Liver (tissue), 9 donors: ENCODE results near the gene ACAN. TPM values are rescaled to one million over a fixed set of nuclear protein-coding genes. Genes with fewer than 3 reads are reported as not detected.

Source experiments
- DNase-seq: peaks from one replicate; pipeline ENCODE4 v3.0.0-alpha.2; 2017; ENCODE audit warnings: low spot score
- H3K27ac ChIP-seq, 2 donors: one replicate each; pipeline ENCODE4 v1.7.0; 2013; ENCODE audit warnings: inconsistent platforms in 2 of 2, low read length in 2 of 2, control low read depth in 1 of 2, low read depth in 1 of 2, mild to moderate bottlenecking in 1 of 2
- H3K27me3 ChIP-seq, 4 donors: one replicate each; pipeline versions ENCODE4 v1.6.1 to v1.7.0; 2013; ENCODE audit warnings: low read length in 3 of 4, inconsistent platforms in 1 of 4, mild to moderate bottlenecking in 1 of 4, moderate library complexity in 1 of 4; ENCODE audit not compliant: control insufficient read depth in 4 of 4, insufficient read depth in 4 of 4
- H3K36me3 ChIP-seq, 4 donors: one replicate each; pipeline versions ENCODE4 v1.6.1 to v1.7.0; 2013; ENCODE audit warnings: low read length in 3 of 4, mild to moderate bottlenecking in 3 of 4, low read depth in 1 of 4, moderate library complexity in 1 of 4; ENCODE audit not compliant: control insufficient read depth in 4 of 4, insufficient read depth in 3 of 4
- H3K4me1 ChIP-seq, 4 donors: one replicate each; pipeline versions ENCODE4 v1.6.1 to v1.7.0; 2013; ENCODE audit warnings: low read length in 3 of 4, mild to moderate bottlenecking in 3 of 4, moderate library complexity in 1 of 4; ENCODE audit not compliant: control insufficient read depth in 4 of 4, insufficient read depth in 4 of 4
- H3K4me3 ChIP-seq, 3 donors: one replicate each; pipeline versions ENCODE4 v1.6.1 to v1.7.0; 2013; ENCODE audit warnings: low read length in 3 of 3, control low read depth in 1 of 3, low read depth in 1 of 3, mild to moderate bottlenecking in 1 of 3
- H3K9ac ChIP-seq, 2 donors: one replicate each; pipeline ENCODE4 v1.7.0; 2013; ENCODE audit warnings: low read length in 2 of 2, mild to moderate bottlenecking in 2 of 2, moderate library complexity in 2 of 2, control low read depth in 1 of 2, low read depth in 1 of 2
- H3K9me3 ChIP-seq, 4 donors: one replicate each; pipeline versions ENCODE4 v1.6.1 to v1.7.0; 2013; ENCODE audit warnings: low read length in 3 of 4; ENCODE audit not compliant: control insufficient read depth in 4 of 4
- ATF3 ChIP-seq: IDR thresholded peaks from 2 replicates; pipeline ENCODE4 v1.6.1; 2016; ENCODE audit warnings: antibody characterized with exemption
- CTCF ChIP-seq: fragments of 150-350 bp; IDR thresholded peaks from 2 replicates; pipeline ENCODE4 v1.5.1; 2017; ENCODE audit warnings: improper control_type of control experiment, low read depth, low read length; ENCODE audit not compliant: missing input control
- EGR1 ChIP-seq, 2 donors: IDR thresholded peaks; 2 replicates each; pipeline ENCODE4 v1.6.1; 2016 to 2018; ENCODE audit warnings: antibody characterized with exemption in 2 of 2, low read depth in 2 of 2
- FOXA1 ChIP-seq: IDR thresholded peaks from 2 replicates; pipeline ENCODE4 v1.6.1; 2016; ENCODE audit warnings: antibody characterized with exemption
- FOXA2 ChIP-seq: IDR thresholded peaks from 2 replicates; pipeline ENCODE4 v1.6.1; 2016; ENCODE audit warnings: antibody characterized with exemption
- GABPA ChIP-seq, 2 donors: IDR thresholded peaks in 1 of 2; conservative IDR thresholded peaks in 1 of 2; 2 replicates each; pipeline ENCODE4 v1.6.1; 2016; ENCODE audit warnings: antibody characterized with exemption in 2 of 2, mild to moderate bottlenecking in 1 of 2, moderate library complexity in 1 of 2
- HNF4A ChIP-seq, 2 donors: conservative IDR thresholded peaks; 2 replicates each; pipeline ENCODE4 v1.6.1; 2016; ENCODE audit warnings: antibody characterized with exemption in 2 of 2, mild to moderate bottlenecking in 2 of 2
- HNF4G ChIP-seq: IDR thresholded peaks from 2 replicates; pipeline ENCODE4 v1.6.1; 2016; ENCODE audit warnings: antibody characterized with exemption
- JUND ChIP-seq, 2 donors: IDR thresholded peaks; 2 replicates each; pipeline ENCODE4 v1.6.1; 2016; ENCODE audit warnings: antibody characterized with exemption in 2 of 2
- MAX ChIP-seq: IDR thresholded peaks from 2 replicates; pipeline ENCODE4 v1.6.1; 2016; ENCODE audit warnings: antibody characterized with exemption
- NR2F2 ChIP-seq: IDR thresholded peaks from 2 replicates; pipeline ENCODE4 v1.6.1; 2016; ENCODE audit warnings: antibody characterized with exemption
- RAD21 ChIP-seq, 2 donors: IDR thresholded peaks; 2 replicates each; pipeline ENCODE4 v1.6.1; 2016; ENCODE audit warnings: antibody characterized with exemption in 2 of 2, mild to moderate bottlenecking in 2 of 2
- REST ChIP-seq: IDR thresholded peaks from 2 replicates; pipeline ENCODE4 v1.6.1; 2016; ENCODE audit warnings: antibody characterized with exemption, mild to moderate bottlenecking
- RXRA ChIP-seq, 2 donors: IDR thresholded peaks; 2 replicates each; pipeline ENCODE4 v1.6.1; 2017 to 2018; ENCODE audit warnings: antibody characterized with exemption in 2 of 2, mild to moderate bottlenecking in 1 of 2
- SP1 ChIP-seq: IDR thresholded peaks from 2 replicates; pipeline ENCODE4 v1.6.1; 2018; ENCODE audit warnings: antibody characterized with exemption, mild to moderate bottlenecking
- TAF1 ChIP-seq: conservative IDR thresholded peaks from 2 replicates; pipeline ENCODE4 v1.6.1; 2016; ENCODE audit warnings: antibody characterized with exemption, mild to moderate bottlenecking
- YY1 ChIP-seq: IDR thresholded peaks from 2 replicates; pipeline ENCODE4 v1.6.1; 2016; ENCODE audit warnings: antibody characterized with exemption, mild to moderate bottlenecking
- ZBTB33 ChIP-seq: IDR thresholded peaks from 2 replicates; pipeline ENCODE4 v1.6.1; 2016; ENCODE audit warnings: antibody characterized with exemption
- WGBS: extraction: QIAGEN DNeasy Blood & Tissue Kit; methylation state at CpG from one replicate; pipeline ENCODE4 v1.1.7; 2013; 5-methylcytosine and 5-hydroxymethylcytosine counted together
- polyA plus RNA-seq, 2 donors: library from polyadenylated mRNA; stranded (reverse) in 1 of 2; unstranded in 1 of 2; fragments of 200-250 nt in 1 of 2; fragments of >200 nt in 1 of 2; fragmentation: Nextera tagmentation in 1 of 2; extraction: Ambion mirVana in 1 of 2; gene quantifications; one replicate each; pipeline versions ENCODE4 v1.2.1 to v1.2.3, GENCODE V29; 2013 to 2015
- total RNA-seq, 2 donors: library from RNA; depleted of rRNA; stranded (reverse); fragments of >200 nt; gene quantifications; one replicate each; pipeline ENCODE4 v1.2.3, GENCODE V29; 2014
- donor health status: healthy.
- donor health status: healthy.
- donor health status: healthy.
- donor health status: healthy.
- donor health status: healthy.

Gene ACAN
- total and polyA plus RNA-seq, 4 donors, result under 0.01 to 0.05 (median under 0.01) TPM; not detected in 1

GRCh38 chr15:88899251-88899650 is 96.0 kb downstream of the ACAN start:
- TF ChIP-seq HNF4G (no peak), ZBTB33 (no peak), MAX (no peak), TAF1 (no peak), JUND (IDR thresholded peaks at IDR 0.05) (no peak), REST (no peak), FOXA2 (no peak), RXRA (IDR thresholded peaks at IDR 0.05) (no peak), GABPA (IDR thresholded peaks at IDR 0.05 in 1 of 2, conservative IDR thresholded peaks at IDR 0.05 in 1 of 2) (no peak), RAD21 (IDR thresholded peaks at IDR 0.05) (no peak), FOXA1 (no peak), EGR1 (IDR thresholded peaks at IDR 0.05; ENCODE audit: low read depth in 2 of 2) (no peak), NR2F2 (no peak)
- H3K27ac ChIP-seq, result no peak overlapping the region
- no peak overlapping the region for H3K4me3 ChIP-seq
- peaks cover 0 to 8% (median 2%) of the 10 kb centered on the region in 4 donors for H3K27me3 ChIP-seq
- peaks cover 0 to 14% (median 10%) of the 10 kb centered on the region in 4 donors for H3K4me1 ChIP-seq
- no peak overlapping the region for H3K9ac ChIP-seq
- DNase-seq, result no peak
- no peaks in the 10 kb centered on the region for H3K9me3 ChIP-seq
- WGBS, result 93% methylated on average over 9 of the region's 9 CpGs
- no peaks in the 10 kb centered on the region for H3K36me3 ChIP-seq

GRCh38 chr15:88900309-88900981 is 97.2 kb downstream of the ACAN start:
- 93% methylated on average over 12 of the region's 12 CpGs for WGBS
- DNase-seq, result no peak
- Histone ChIP-seq H3K4me1 (peaks cover 0 to 4% (median 1%) of the 10 kb centered on the region in 4 donors), H3K27me3 (peaks cover 0 to 8% (median 2%) of the 10 kb centered on the region in 4 donors), H3K4me3 (no peak overlapping the region), H3K36me3 (no peaks in the 10 kb centered on the region), H3K27ac (no peak overlapping the region), H3K9me3 (no peaks in the 10 kb centered on the region), H3K9ac (no peak overlapping the region)
- TF ChIP-seq ZBTB33, result no peak
- TF ChIP-seq YY1, result no peak
- TF ChIP-seq FOXA1, result no peak
- no peak for TF ChIP-seq ATF3
- no peak for TF ChIP-seq CTCF
- no peak for TF ChIP-seq SP1
- no peak for TF ChIP-seq HNF4A (conservative IDR thresholded peaks at IDR 0.05)
- no peak for TF ChIP-seq RXRA (IDR thresholded peaks at IDR 0.05)
- TF ChIP-seq FOXA2, result no peak
- TF ChIP-seq GABPA (IDR thresholded peaks at IDR 0.05 in 1 of 2, conservative IDR thresholded peaks at IDR 0.05 in 1 of 2), result no peak
- TF ChIP-seq MAX, result no peak
- TF ChIP-seq TAF1, result no peak
- no peak for TF ChIP-seq HNF4G
